Frontal cortex (tissue), 4 donors: Measurements from ENCODE around the gene CEP128. TPM values are rescaled to one million over a fixed set of nuclear protein-coding genes. Genes with fewer than 3 reads are reported as not detected.

ENCODE experiments used
- DNase-seq, 2 donors: peaks; one replicate each; pipeline ENCODE4 v3.0.0; 2012; ENCODE audit warnings: low spot score in 2 of 2
- FAIRE-seq: peaks from 2 replicates; lab custom pipeline; 2012; peaks lifted over from hg19 to GRCh38; lab: Jason Lieb, UNC
- total RNA-seq: library from RNA; depleted of rRNA; stranded (reverse); fragments of >200 nt; gene quantifications from one replicate; pipeline ENCODE4 v1.2.3, GENCODE V29; 2014
- donor health status: control.
- donor health status: control.
- donor health status: control.

CEP128 gene
- total RNA-seq, 1 donor from 2014 or later, result 21.6 TPM

DNA sequence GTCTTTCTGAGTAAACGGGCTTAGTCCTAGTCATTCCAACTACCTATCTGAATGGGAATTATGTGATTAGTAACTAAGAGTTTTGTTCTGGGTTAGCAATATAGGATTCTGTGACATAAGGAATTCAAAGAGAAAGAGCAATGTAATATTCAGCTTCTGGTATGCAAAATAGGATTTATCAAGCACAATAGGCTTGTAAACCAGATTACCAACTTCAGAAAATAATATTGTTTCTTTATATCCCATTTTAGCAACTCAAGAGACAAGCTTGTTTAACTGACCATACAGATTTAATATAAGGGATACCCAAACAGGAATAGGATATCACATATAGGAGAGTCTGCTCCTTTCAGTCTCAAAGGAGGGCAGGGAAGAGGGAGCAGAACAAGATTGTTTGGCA, 240.9 kb downstream of the CEP128 start:
- no peak for FAIRE-seq
- DNase-seq, result no peak

DNA sequence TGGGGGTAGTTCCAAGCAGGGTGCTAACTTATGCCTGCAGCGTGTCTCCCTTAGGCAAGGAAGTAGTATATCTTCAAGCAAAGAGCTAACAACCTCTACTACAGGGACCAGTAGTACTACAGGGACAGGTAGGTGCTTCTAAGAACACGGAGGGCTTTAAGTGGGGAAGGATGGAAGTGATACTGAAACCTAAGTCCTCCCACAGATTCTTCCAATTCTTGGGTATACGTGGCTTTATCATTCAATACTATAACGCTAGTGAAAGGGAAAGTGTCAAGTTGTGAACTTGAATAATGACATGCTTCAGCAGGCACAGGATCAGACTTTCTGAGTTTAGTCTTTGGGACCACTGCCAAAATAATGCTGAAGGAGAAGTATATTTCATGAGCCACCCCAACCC, 241.7 kb downstream of the CEP128 start:
- FAIRE-seq (no peak), DNase-seq (no peak)

DNA sequence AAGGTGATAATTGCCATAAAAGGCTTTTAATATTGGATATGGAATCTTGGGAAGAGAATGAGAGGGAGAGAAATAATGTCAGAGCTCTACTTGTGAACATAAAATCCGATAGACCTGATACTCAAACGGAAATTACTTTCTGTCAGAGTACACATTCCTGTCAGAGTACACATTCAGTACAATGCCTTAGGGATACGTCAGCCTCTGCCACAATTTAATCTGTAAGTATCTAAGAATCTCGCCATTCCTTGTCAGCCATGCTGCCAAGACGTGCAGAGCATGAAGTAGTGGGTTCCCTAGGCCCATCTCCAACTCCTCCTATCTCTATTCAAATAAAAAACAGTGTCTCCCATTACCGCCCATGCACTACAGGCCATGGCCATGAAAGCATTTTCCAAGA, 242.6 kb downstream of the CEP128 start:
- FAIRE-seq, result no peak
- no peak for DNase-seq

DNA sequence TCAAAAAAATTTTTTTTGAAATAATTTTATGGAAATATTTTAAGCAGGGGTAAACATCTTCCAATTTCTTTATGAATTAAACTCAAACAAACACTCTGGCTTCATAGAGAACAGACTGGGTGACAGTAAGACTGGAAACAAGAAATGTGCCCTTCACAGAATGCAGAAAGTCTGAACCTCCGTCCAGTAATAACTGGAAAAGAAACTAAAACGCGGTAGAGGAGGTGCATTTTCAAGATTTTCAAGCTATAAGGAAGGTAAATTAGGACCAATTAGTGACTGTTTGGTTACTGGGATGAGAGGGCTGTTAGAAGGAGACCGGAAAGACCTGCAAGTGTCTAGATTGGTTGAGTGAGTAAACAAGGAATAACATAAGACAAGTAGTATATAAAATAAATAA, 245.7 kb downstream of the CEP128 start:
- DNase-seq, result no peak
- no peak for FAIRE-seq

DNA sequence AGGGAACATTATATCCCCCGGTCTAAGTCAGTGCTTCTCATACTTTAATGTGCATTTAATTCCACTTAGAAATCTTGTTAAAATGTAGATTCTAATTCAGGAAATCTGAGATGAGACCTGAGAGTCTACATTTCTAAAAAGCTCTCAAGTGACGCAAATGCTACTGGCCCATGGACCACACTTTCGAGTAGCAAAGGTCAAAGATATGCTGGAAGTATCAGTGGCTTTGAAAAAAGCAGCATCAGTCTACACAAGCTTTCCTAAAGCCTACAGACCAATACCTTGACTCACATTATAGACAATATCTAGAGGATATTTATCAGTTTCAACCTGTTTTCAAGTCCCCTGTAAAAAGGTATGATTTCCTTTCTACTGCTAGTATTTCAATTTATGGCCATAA, 248.6 kb downstream of the CEP128 start:
- DNase-seq, result no peak
- no peak for FAIRE-seq

DNA sequence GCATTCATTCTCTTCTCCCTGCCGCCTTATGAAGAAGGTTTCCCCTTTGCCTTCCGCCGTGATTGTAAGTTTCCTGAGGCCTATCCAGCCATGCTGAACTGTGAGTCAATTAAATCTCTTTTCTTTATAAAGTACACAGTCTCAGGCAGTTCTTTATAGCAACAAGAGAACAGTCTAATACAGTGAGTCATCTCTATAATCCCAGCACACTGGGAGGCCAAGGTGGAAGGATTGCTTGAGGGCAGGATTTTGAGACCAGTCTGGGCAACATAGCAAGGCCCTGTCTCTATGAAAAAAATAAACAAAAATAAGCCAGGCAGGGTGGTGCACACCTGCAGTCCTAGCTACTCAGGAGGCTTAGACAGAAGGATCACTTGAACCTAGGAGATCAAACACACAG, 259.9 kb downstream of the CEP128 start:
- no peak for DNase-seq
- no peak for FAIRE-seq

DNA sequence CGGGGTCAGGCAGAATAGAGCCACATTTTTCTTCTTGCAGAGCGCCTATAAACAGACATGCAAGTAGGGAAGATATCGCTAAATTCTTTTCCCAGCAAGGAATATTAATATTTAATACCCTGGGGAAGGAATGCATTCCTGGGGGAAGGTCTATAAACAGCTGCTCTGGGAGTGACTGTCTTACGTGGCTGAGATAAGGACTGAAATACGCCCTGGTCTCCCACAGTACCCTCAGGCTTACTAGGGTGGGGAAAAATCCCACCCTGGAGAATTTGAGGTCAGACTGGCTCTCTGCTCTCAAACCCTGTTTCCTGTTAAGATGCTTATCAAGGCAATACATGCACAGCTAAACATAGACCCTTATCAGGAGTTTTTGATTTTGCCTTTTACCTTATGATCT, 262.3 kb downstream of the CEP128 start:
- FAIRE-seq (no peak), DNase-seq (no peak)

DNA sequence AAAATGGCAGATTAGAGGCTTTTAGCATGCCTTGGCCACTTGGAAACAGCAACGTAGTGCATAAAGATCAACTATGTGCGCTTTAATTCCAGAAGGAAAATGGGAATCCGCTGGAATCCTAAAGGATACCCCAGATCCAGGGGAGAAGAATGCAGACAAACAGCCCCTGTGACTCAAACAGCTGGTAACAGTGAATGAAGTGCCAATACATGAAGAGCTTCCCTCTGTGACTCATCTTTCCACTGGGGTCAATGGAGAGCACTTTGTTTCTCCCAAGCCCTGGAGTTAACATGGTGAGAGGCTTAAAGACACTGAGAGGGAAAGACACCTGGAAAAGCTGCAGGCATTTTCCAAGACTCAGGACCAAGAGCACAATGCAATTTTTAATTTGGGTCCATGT, 263.1 kb downstream of the CEP128 start:
- FAIRE-seq, result no peak
- no peak for DNase-seq

DNA sequence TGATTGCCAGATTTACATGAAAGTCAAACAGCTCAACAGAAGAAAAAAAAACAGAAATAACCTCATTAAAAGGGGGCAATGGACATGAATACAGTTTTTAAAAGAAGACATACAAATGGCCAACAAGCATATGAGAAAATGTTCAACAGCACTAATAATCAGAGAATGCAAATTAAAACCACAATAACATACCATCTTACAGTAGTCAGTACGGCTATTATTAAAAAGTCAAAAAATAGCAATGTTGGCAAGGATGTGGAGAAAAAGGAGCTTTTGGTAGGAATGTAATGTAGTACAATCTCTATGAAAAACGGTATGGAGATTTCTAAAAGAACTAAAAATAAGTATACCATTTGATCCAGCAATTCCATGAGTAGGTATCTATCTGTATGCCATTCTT, 272.1 kb downstream of the CEP128 start:
- FAIRE-seq (no peak), DNase-seq (no peak)

DNA sequence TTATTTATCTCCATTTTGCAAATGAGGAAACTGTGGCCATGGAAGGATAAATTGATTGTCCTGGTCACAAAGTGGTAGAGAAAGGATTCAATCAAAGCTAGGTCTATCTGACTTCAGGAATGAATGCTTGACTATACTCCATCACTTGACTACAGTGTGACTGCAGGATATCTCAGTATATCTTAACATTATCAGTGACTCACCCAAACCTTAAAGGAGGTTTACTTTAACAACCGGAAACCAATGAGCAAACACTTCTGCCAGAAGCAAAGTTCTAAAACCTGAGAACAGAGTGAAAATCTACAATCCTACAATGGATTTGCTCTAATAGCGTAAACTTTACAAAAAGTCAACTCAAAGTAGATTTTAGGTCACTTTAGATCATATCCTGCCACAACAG, 277.0 kb downstream of the CEP128 start:
- DNase-seq, result no peak
- FAIRE-seq, result no peak

DNA sequence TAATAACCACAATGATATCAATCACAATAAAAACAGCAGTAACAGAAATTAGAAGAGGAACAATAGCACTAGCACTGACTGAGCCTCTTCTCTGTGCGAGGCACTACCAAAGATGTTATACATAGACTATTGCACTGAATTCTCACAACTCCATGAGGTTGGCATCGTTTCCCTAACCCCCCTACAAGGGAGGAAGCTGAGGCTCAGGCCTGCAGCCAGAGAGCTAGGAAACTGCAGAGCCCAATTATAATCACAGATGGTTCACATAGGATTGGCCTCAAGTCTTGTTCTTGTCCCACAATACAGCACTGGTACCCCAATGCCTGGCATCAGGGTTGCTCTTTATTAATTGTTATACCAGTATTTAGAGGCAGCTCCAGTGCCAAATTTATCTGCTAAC, 278.0 kb downstream of the CEP128 start:
- DNase-seq (no peak), FAIRE-seq (no peak)

DNA sequence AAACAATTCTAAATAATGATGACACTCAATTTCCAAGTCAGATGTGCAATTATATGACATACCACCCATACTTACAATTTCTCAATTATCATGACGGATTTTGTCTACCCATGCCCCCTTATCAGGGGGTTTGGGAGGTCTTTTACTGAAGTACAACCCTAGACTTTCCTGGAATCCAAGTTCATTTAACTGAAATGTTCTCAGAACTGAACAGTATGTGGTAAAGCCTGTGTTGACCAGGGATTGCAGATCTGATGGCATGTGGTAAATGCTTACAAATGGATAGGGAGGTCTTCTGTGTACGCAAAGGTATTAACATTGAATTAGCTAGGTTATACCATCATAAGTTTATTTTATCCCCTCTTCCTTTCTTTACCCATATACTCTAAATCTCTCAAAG, 281.8 kb downstream of the CEP128 start:
- FAIRE-seq (no peak), DNase-seq (no peak)

DNA sequence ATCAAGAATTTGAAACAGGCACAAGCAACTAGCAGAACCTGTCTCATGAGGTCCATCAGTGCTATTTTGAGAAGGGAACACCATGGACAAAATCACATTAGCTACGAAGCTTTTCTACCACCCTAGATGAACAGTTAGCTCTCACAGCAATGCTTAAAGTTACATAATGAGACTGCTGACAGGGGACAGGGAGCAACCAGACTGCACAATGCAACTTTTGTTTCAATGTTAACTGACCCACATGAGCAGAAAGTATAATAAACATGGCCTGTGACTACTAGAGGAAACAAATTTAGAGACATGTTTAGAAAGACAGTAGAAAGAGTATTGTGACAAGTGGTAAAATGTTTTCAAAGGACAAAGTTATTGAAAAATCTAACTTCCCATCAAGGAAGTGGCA, 282.8 kb downstream of the CEP128 start:
- FAIRE-seq (no peak), DNase-seq (peak; percentile 3 to 4)

DNA sequence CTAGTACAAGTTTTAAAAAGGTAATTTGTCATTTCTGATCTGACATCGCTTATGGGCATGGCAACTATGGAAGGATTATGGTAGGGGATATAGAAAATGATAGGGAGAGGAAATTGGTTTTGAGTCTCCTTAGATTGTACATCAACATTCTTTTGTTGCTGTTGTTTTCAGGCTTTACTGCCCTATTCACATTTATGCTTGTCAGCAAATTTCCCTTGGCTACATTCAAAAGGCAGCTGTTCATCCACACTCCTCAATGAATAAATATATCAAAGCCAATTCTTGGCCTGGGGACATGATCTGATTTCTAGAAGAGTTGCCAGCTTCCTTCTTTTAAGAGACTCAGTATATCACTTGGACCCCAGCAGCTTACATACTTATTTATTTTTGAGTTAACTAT, 283.4 kb downstream of the CEP128 start:
- no peak for FAIRE-seq
- no peak for DNase-seq

DNA sequence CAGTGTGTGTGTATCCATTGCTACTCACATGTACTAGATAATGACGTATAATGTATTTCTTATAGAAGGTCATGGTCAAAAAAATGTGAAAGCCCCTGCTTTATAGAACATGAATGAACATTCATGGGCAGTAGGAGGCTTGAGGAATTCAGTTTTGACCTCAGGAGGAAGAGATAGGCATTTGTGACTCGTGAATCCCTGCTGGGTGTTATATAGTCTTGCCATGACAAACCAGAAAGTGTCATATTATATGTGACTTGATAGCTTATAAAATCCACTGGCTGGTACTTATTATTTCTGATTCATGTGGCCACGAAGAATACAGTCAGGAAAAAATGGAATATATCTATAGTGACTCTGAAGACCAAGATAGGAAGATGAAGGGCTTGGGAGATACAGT, 287.6 kb downstream of the CEP128 start:
- FAIRE-seq (no peak), DNase-seq (no peak)

DNA sequence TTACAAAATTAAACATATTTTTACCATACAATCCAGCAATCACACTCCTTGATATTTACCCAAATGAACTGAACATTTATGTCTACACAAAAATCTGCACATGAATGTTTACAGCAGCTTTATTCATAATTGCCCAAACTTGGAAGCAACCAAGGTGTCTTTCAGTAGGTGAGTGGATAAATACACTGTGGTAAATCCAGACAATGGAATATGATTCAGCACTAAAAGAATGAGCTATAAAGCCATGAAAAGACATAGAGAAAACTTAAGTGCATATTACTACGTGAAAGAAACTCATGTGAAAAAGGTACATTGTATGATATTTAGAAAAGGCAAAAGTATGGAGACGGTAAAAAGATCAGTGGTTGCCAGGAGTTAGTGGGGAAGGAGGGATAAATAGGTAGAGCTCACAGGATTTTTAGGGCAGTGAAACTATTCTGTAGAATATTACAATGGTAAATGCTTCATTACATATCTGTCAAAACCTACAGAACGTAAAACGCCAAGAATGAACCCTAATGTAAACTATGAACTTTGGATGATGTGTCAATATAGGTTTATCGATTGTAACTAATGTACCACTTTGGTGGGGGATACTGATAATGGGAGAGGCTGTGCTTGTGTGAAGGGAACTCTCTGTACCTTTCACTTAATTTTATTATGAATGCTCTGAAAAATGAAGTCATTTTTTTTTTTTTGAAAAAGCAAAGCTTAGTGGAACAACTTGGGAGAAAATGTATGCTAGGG, 295.7 kb downstream of the CEP128 start:
- FAIRE-seq, result no peak
- DNase-seq, result no peak

DNA sequence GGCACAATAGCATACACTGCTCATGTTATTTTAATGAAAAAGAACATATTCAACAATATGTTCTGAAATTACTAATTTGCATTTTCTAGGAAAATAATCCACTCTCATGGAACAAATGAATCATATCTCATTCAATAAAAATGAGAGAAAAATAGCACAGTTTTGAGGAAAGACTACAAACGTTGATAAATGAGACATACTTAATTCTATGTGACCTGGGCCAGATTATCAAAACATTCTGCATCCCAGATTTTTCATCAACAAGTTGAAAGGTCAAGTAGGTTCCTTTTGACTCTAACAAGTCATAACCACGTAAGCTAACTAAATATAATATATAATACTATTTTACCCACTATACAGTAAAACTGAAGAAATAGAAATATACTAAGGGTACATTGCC, 296.7 kb downstream of the CEP128 start:
- no peak for DNase-seq
- FAIRE-seq, result no peak

DNA sequence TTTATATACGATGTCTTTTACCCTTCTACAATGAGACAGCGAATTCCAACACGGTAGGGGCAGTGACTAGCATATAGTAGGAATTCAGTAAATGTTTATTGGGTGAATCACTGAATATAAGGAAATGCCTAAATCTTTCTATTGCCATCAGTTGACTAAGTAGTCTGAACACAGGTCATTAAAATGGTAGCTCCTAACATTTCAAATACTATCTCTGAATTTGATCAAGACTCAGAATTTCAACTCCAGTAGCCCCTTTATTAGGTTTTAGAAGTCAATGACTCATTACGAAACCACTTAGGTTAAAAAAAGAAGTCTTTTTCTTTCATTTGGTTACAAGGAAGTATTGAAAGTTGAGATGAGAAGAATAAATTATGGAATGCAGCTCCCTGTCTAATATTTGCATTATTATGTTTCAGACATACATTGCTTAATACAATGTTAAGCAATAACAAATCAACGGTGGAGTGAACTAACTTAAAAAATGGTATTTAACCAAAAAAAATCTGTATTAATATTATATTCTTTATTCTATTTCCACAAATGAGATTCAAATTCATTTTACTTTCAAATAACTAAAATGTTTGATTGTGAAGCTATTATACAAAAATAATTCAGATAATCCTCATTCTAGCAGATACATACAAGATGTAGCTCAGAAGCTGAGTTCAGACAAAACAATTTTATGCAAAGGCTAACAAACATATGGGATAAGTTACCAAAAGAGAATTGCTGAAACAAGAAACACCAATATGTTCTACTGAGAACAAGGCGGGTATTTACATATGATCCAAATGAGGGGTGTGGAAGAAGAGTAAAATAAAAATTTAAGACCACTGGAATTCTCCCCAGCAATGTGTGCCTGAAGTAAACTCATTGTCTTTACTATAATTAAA, 302.7 kb downstream of the CEP128 start:
- DNase-seq (no peak), FAIRE-seq (peak; percentile 50)

DNA sequence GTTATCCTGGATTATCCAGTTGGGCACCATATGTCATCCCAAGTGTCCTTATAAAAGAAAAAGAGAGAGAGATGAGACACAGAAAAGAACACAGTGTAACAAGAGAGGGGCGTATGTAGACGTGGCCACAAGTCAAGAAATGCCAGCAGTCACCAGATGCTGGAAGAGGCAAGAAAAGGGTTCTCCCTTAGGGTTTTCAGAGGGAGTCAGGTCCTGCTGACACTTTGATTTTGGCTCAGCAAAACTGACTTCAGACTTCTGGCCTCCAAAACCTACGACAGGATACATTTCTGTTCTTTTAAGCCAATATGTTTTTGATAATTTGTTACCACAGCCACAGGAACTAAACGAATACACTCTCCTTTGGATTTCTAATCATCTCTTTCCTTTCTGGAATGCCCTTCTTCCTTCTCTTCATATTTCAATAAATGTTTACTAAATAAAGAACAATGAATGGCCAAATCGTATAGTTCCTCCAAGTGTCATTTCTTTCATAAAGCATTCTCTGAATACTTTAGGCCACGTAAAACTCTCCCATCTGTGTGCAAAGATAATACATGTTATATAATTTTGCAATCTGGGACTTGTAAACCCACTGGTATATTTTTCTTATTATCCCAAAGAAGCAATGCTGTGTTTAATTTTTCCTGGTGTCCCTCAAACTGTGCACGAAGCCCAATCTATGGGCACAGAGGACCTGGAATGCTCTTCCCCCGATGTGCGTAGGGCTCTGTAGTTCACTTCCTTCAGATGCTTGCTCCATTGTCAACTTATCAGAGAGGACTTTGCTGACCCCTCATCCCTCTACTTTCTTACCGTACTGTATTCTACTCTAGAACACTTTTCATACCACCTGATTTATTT, 303.6 kb downstream of the CEP128 start:
- no peak for DNase-seq
- FAIRE-seq, result no peak

DNA sequence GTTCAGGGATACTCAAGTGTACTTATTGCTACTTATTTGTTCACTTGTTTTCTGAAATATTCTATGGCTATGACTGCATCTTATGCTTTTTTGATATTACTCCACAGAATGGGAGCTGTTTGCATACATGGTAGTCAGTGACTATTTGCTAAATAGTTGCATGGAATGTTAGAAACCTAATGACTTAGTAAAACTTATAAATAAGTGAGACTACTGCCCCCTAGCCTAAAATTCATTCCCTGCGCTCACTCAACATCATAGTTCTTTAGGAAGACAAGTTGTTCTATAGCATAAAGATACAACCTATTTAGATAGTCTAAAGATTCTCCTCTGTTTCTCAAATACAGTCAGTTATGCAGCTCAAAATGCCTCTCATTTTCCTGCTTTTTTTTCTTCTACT, 305.5 kb downstream of the CEP128 start:
- FAIRE-seq (no peak), DNase-seq (no peak)
